K562 treated with DMSO at 1 percent for 48 hours (cell line): Measurements from ENCODE around the gene RPS6KA5. TPM values are rescaled to one million over a fixed set of nuclear protein-coding genes. Genes with fewer than 3 reads are reported as not detected.

Experiments used
- total RNA-seq: library from RNA; unstranded; fragments of 300-600 nt; gene quantifications from 2 replicates; pipeline ENCODE4 v1.2.3, GENCODE V29; 2022; ENCODE audit warnings: low replicate concordance; ENCODE audit errors: extremely low read depth

The RPS6KA5 gene
- not detected in 2 replicates for total RNA-seq

DNA sequence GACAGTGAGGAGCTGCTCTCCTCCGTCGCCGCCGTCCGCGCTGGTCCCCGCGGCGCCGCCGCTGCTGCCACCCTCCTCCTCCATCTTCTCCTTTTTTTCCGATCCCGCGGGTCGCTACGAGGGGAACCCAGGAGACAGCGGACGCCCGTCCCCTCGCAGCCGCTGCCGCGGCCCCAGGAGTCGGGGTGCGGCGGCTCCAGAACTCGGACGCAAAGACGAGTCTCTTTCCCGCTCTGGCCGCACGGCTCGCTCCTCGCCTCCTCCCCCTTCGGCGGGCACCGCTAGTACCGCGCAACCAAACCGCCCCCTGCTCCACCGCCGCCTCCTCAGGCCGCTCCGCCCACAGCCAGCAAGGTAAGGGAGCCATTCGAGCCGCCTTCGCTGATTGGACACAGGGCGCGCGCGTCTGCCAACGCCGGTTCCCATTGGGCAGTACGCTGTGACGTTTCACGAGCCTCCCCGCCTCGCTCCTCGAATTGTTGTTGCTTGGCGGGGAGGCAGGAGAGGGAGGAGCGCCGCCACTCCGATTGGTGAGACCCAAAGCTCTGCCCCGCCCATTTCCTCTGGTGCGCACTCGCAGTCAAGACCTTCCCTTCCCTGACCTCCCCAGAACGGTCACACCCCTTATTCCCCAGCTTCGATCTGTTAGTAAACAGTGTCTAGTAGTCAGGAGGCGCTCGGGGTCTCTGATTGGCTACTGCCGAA, at the start of gene RPS6KA5:
Gene RPS6KA5 (minus strand): TSS at position 291 of the 705 bp plus-strand sequence. CDS start 207 bp downstream, at position 84.

GRCh38 chr14:90815822-90816662, 244.4 kb downstream of the RPS6KA5 start, which contains the start of gene TTC7B:
TTC7B (minus strand) TSS chr14:90816430; CDS start chr14:90816295, 135 bp downstream.

Other genes with a start within 250 kb of the RPS6KA5 start
- not detected in 2 replicates for gene TTC7B, start 244.2 kb downstream of the RPS6KA5 start, total RNA-seq
- not detected in 2 replicates for gene DGLUCY, start 53.4 kb upstream of the RPS6KA5 start, total RNA-seq
- not detected in 2 replicates for gene GPR68, start 184.1 kb upstream of the RPS6KA5 start, total RNA-seq